ENCODE results near the gene MRPL45. TPM values are rescaled to one million over a fixed set of nuclear protein-coding genes. Genes with fewer than 3 reads are reported as not detected.

Gene MRPL45
- total RNA-seq, 6 donors from 2014 or later = 5.7 to 28.9 (median 25.2) TPM

GRCh38 chr17:38369124-38369886 is 72.3 kb downstream of the MRPL45 start:
- TF ChIP-seq POLR2AphosphoS5 (IDR thresholded peaks at IDR 0.05) = no peak
- no peak for TF ChIP-seq EP300 (IDR thresholded peaks at IDR 0.05)
- no peak for TF ChIP-seq CTCF (IDR thresholded peaks at IDR 0.05)
- TF ChIP-seq POLR2A (IDR thresholded peaks at IDR 0.05) = no peak
- Histone ChIP-seq H3K36me3 (peaks cover 6 to 74% (median 27%) of the 10 kb centered on the region in 4 donors), H3K4me3 (no peak overlapping the region), H3K4me1 (no peaks in the 10 kb centered on the region), H3K27me3 (no peaks in the 10 kb centered on the region), H3K27ac (peak overlapping the region in 3 of 4 donors; percentile 16 to 61 (median 33)), H3K9me3 (no peaks in the 10 kb centered on the region)
- ATAC-seq (ENCODE audit: low FRiP score in 2 of 2) (no peak), DNase-seq (peak in 1 of 2 donors; percentile 24)
- 58 to 66% methylated on average over 8 of the region's 8 CpGs for WGBS, 2 donors

Other genes starting within 250 kb of the MRPL45 start
- gene TBC1D3C, start 228.5 kb upstream of the MRPL45 start, total RNA-seq = under 1 TPM in 1 of 6 donors, not detected in 5; 0.29 TPM
- gene TBC1D3E, start 169.2 kb upstream of the MRPL45 start, total RNA-seq = not detected
- gene TBC1D3, start 104.6 kb upstream of the MRPL45 start, total RNA-seq = not detected
- gene GPR179, start 46.8 kb downstream of the MRPL45 start, total RNA-seq = under 1 TPM in 5 of 6 donors, not detected in 1; under 0.01 to 0.30 (median 0.09) TPM
- gene SOCS7, start 54.7 kb downstream of the MRPL45 start, total RNA-seq = 10 to 100 TPM; 17.5 to 40.4 (median 23.3) TPM
- gene ARHGAP23, start 131.3 kb downstream of the MRPL45 start, total RNA-seq = 100 to 1,000 TPM in 1 of 6 donors, 10 to 100 TPM in 5; 30.4 to 104 (median 70.1) TPM